ENCODE results near the gene ARHGEF2.

DNA sequence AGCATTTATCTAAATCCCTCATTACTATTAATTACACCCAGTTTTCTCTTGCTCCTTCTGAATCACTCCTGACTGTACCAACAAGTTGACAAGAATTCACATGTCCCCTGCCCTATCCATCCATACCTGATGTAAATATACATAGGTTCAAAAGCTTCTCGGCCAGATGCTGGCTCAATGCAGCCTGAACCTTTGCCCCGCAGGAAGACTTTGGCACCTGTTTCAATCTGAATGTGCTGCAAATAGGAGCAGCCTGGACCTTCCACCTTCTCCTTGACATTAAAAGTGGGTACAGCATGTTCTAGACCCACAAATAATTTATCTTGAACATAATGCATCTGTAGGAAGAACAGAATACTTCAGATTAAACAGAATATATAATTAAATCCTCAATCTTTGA lies 52.8 kb downstream of the ARHGEF2 start:
- TF ChIP-seq, protein P1, sequence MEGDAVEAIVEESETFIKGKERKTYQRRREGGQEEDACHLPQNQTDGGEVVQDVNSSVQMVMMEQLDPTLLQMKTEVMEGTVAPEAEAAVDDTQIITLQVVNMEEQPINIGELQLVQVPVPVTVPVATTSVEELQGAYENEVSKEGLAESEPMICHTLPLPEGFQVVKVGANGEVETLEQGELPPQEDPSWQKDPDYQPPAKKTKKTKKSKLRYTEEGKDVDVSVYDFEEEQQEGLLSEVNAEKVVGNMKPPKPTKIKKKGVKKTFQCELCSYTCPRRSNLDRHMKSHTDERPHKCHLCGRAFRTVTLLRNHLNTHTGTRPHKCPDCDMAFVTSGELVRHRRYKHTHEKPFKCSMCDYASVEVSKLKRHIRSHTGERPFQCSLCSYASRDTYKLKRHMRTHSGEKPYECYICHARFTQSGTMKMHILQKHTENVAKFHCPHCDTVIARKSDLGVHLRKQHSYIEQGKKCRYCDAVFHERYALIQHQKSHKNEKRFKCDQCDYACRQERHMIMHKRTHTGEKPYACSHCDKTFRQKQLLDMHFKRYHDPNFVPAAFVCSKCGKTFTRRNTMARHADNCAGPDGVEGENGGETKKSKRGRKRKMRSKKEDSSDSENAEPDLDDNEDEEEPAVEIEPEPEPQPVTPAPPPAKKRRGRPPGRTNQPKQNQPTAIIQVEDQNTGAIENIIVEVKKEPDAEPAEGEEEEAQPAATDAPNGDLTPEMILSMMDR (conservative IDR thresholded peaks at IDR 0.05; ENCODE audit: low read length): no peak
- no peak for TF ChIP-seq EZH2phosphoT487 (IDR thresholded peaks at IDR 0.05; ENCODE audit: borderline replicate concordance, low read depth, low read length)
